ENCODE results near the gene PGLYRP4.
"Not testable (repeated sequence)": the region's sequence is repeated elsewhere in the genome, so short reads cannot be mapped to it uniquely, and the experiment has no call there.

The PGLYRP4 gene

GRCh38 chr1:153336650-153337049 lies 12.0 kb downstream of the PGLYRP4 start:
- no peak for DNase-seq

DNA sequence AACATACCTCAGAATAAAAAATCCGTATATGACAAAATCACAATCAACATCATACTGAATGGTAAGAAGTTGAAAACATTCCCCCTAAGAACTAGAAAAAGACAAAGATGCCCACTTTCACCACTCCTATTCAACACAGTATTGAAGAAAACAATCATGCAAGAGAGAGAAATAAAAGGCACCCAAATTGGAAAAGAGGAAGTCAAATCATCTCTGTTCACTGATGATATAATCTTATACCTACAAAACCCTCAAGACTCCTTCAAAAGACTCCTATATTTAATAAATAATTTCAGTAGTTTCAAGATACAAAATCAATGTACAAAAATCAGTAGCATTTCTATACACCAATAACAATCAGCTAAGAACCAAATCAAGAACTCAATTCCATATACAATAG lies 14.7 kb downstream of the PGLYRP4 start:
- DNase-seq = no peak

GRCh38 chr1:153324912-153325311 lies 23.7 kb downstream of the PGLYRP4 start:
- no peak for DNase-seq

DNA sequence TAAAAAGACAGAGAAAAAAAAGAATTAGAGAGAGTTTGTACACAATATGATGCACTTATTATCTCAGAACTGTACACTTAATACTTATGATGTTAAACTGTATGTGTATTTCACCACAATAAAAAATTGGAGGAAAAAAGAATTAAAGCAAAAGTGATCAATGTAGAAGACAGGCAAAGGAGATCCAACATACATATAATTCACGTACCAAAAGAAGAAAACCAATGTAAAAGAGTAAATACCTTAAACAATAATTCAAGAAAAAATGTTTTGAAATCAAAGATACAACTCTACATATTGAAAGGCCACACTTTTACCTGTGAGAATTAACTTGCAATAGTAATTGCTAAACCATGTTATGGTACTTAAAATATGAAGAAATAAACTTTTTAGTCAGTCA lies 26.1 kb downstream of the PGLYRP4 start:
- no peak for DNase-seq

DNA sequence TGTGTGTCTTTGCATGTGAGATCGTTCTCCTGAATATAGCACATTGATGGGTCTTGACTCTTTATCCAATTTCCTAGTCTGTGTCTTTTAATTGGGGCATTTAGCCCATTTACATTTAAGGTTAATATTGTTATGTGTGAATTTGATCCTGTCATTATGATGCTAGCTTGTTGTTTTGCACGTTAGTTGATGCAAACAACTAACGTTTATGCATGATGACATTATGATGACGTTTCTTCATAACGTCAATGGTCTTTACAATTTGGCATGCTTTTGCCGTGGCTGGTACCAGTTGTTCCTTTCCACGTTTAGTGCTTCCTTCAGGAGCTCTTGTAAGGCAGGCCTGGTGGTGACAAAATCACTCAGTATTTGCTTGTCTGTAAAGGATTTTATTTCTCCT lies 30.5 kb downstream of the PGLYRP4 start:
- not testable (repeated sequence) for DNase-seq

DNA sequence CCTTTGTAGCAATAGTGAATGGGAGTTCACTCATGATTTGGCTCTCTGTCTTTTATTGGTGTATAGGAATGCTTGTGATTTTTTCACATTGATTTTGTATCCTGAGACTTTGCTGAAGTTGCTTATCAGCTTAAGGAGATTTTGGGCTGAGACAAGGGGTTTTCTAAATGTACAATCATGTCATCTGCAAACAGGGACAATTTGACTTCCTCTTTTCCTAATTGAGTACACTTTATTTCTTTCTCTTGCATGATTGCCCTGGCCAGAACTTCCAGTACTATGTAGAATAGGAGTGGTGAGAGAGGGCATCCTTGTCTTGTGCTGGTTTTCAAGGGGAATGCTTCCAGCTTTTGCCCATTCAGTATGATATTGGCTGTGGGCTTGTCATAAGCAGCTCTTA lies 32.6 kb downstream of the PGLYRP4 start:
- not testable (repeated sequence) for DNase-seq

GRCh38 chr1:153314388-153314787 lies 34.3 kb downstream of the PGLYRP4 start:
- not testable (repeated sequence) for DNase-seq

DNA sequence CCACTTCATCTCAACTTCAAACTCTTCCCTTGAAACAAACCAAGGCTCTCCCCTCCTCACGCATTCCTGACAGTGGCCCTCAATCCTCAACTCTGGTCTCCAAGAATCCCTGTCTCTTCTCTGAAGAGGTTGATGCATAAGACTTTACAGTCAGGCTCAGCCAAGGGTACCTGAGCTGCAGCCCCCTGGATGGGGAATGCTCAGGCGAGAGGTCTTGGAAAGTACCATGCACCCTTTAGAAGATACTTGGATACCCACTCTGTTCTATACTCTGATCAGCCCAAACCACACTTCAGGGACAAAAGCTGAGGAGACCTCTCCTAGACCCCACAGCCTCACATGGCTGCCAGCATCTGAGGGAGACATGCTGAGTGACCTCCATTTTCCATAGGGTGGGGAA lies 35.4 kb downstream of the PGLYRP4 start:
- DNase-seq = no peak

- DNase-seq = no peak
Observed at GRCh38 chr1:153312570-153313186, 36.0 kb downstream of the PGLYRP4 start, which contains the start of gene PGLYRP3. Gene PGLYRP3 (minus strand): TSS chr1:153312952. CDS start chr1:153310665, 2,287 bp downstream.

GRCh38 chr1:153310526-153310925 lies 38.1 kb downstream of the PGLYRP4 start:
- no peak for DNase-seq

DNA sequence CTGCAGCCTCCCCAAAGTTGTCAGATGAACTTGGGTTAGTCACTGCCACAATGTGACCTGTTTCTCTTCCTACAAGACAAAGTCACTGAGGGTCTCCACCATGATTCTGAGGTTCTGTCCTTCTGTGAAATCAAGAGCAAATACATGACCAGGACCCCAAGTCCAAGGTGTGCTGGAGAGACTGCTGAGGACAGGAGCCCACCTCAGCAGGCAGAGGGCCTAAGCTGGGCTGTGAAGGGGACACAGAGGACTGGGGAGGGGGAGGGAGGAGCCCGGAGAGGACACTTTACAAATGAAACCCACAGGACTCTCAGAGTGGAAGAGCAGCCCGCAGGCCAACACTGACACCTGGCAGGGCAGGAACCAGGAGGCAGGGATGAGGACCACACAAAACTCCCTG lies 39.2 kb downstream of the PGLYRP4 start:
- no peak for DNase-seq

- DNase-seq = no peak
Observed at GRCh38 chr1:153308540-153308939, 40.1 kb downstream of the PGLYRP4 start.

DNA sequence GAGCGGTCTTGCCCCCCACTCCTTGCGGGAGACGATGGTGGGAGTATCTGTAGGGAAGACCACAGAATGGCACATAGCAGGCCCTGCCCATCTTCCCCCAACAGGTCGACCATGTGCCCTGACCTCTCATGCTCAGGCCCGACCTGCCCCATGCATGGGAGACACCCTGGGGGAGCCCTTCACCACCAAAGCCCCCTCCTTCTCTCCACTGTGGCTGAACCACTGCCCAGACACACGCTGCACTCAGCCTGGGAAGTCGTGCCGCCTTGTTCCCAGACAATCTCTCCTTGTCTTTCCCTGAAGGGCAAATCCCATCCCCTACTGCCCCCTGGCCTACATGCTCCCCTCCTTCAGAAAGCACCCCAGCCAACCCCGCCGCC lies 41.4 kb downstream of the PGLYRP4 start:
- no peak for DNase-seq

GRCh38 chr1:153306303-153307220 lies 42.1 kb downstream of the PGLYRP4 start:
- no peak for DNase-seq

- no peak for DNase-seq
Observed at GRCh38 chr1:153305682-153306081, 43.0 kb downstream of the PGLYRP4 start.

DNA sequence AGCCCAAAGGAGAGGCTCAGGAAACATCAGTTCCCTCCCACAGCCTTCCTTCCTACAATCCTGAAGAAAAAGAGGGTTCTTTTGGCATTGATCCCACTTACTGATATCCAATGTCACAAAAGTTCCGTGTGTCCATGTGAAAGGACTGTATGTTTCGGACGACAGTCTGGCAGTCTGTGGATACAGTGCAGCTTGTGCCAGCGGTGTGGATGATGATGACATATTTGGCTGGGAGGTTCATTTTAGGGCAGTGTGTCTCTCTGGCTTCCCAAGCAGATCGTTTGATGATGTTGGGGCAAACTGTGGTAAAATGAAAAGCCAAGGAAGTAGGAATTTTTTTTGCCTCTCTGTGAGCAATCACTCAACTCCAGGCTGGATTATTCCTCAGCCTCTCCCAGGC lies 46.3 kb downstream of the PGLYRP4 start:
- no peak for DNase-seq

DNA sequence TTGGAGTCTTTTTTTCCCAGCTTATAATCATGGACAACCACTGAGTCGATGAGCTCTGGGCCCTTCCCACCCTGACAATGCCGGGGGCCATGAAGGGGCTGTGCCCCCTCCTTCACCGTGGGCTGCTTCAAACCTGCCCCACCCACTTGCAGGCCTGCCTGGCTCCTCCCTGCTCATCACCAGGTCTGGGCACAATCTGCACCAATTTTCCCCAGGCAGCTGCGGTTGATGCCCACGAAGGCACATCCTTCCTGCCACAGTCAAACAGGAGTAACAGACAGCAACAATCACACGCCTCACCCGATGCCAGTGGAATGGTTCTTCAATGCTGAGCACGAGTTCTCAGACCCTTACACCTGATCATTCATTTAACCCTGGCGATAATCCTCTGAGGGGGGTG lies 54.8 kb downstream of the PGLYRP4 start:
- no peak for DNase-seq

GRCh38 chr1:153293480-153293775 lies 55.2 kb downstream of the PGLYRP4 start:
- DNase-seq = no peak

DNA sequence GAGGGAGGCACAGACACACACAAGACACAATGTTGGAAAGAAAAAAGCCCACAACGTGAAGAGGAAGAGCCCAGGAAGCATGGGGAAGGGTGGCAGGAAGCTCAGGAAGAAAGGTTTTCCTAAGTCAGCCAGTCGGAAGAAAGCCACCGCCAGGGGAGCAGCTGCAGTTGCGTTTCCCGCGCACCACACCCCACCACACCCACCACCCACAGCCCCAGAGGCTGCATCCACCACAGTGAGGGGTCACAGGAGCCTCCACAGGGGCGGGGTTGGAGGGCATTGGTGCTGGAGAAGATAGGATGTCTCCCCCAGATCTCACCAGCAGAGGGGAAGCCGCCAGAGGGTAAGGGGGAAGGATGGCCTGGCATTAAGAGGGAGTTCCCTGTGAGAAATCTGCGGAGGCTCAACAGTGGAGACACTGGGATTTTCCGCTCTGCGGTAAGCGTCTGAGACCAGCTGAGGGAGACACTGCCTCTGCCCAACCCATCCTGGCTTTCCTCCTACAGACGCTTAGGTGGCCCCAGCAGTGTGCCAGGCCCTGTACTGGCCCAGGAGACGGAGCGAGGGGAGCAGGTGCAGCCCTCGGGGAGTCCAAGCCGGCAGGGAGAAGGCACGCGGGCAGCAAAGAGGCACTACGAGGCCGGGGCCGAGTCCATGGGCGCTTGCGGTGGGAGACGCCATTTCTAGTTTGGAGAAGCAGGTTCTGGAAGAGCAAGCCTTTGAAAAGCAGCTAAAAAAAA lies 55.7 kb downstream of the PGLYRP4 start:
- no peak for DNase-seq

- no peak for DNase-seq
Observed at GRCh38 chr1:153292185-153292584, 56.5 kb downstream of the PGLYRP4 start.

- no peak for DNase-seq
Observed at GRCh38 chr1:153291514-153291913, 57.1 kb downstream of the PGLYRP4 start.

GRCh38 chr1:153288634-153289275 lies 59.9 kb downstream of the PGLYRP4 start:
- no peak for DNase-seq

Measured in amniotic stem cell (primary cell).